OCI-LY7 (cell line): ENCODE data around the gene NAA50. TPM values are rescaled to one million over a fixed set of nuclear protein-coding genes. Genes with fewer than 3 reads are reported as not detected.

Source experiments
- BruUV-seq: library from RNA; stranded (reverse); fragments of 400-500 nt; replicated peaks from 2 replicates; lab custom pipeline; 2021; lab: Mats Ljungman, UMichigan
- CTCF ChIA-PET: fragments of 300-600 bp; sonication (Branson Sonifier 250); formaldehyde crosslinking; loops from one replicate; lab custom pipeline; 2022; ENCODE audit warnings: antibody characterized with exemption; ENCODE audit not compliant: unreplicated experiment; lab: Charles Lee
- POLR2A ChIA-PET: fragments of 300-600 bp; sonication (Branson Sonifier 250); formaldehyde crosslinking; loops from one replicate; lab custom pipeline; 2022; ENCODE audit warnings: antibody characterized with exemption; lab: Charles Lee
- DNase-seq: peaks from one replicate; pipeline ENCODE4 v3.0.0-alpha.2; 2015; ENCODE audit warnings: low spot score
- H2AFZ ChIP-seq: fragments of 200-600 bp; sonication (generic), shearing (Covaris generic); 2 replicates; pipeline ENCODE4 v1.6.1; 2014; ENCODE audit warnings: mild to moderate bottlenecking, antibody characterized with exemption, low read length, moderate library complexity
- H3K27ac ChIP-seq: fragments of 200-600 bp; sonication (generic); 2 replicates; pipeline ENCODE4 v1.5.1; 2014; ENCODE audit warnings: mixed run types, low read depth, mild to moderate bottlenecking, moderate library complexity, low read length, inconsistent platforms; ENCODE audit not compliant: poor library complexity, severe bottlenecking
- H3K36me3 ChIP-seq: fragments of 200-600 bp; sonication (generic); 2 replicates; pipeline ENCODE4 v1.6.1; 2014; ENCODE audit warnings: mild to moderate bottlenecking, antibody characterized with exemption, low read length, moderate library complexity, mixed read lengths; ENCODE audit not compliant: insufficient read depth
- H3K4me1 ChIP-seq: fragments of 200-600 bp; sonication (generic); 2 replicates; pipeline ENCODE4 v1.5.1; 2014; ENCODE audit warnings: mild to moderate bottlenecking, low read length; ENCODE audit not compliant: insufficient read depth, poor library complexity, severe bottlenecking
- H3K4me2 ChIP-seq: fragments of 200-600 bp; sonication (generic); 2 replicates; pipeline ENCODE4 v1.6.1; 2014; ENCODE audit warnings: mild to moderate bottlenecking, low read length
- H3K4me3 ChIP-seq: fragments of 200-600 bp; sonication (generic); 2 replicates; pipeline ENCODE4 v1.5.1; 2014; ENCODE audit warnings: mild to moderate bottlenecking, low read depth, low read length; ENCODE audit not compliant: poor library complexity, severe bottlenecking
- H3K79me2 ChIP-seq: fragments of 200-600 bp; sonication (generic); 2 replicates; pipeline ENCODE4 v1.6.1; 2016; ENCODE audit warnings: low read depth, mild to moderate bottlenecking, low read length, moderate library complexity, mixed read lengths; ENCODE audit not compliant: insufficient read depth
- H3K9me2 ChIP-seq: fragments of 200-600 bp; sonication (generic); 2 replicates; pipeline ENCODE4 v1.6.1; 2016; ENCODE audit warnings: mild to moderate bottlenecking, low read length, mixed read lengths; ENCODE audit not compliant: insufficient read depth
- H3K9me3 ChIP-seq: fragments of 200-600 bp; sonication (generic); 2 replicates; pipeline ENCODE4 v1.6.1; 2014; ENCODE audit warnings: mild to moderate bottlenecking, mixed run types, low read length, mixed read lengths
- H4K20me1 ChIP-seq: fragments of 200-600 bp; sonication (generic); 2 replicates; pipeline ENCODE4 v1.6.1; 2014; ENCODE audit warnings: mild to moderate bottlenecking, antibody characterized with exemption, low read length, moderate library complexity, mixed read lengths; ENCODE audit not compliant: insufficient read depth
- EZH2phosphoT487 ChIP-seq: fragments of 200-600 bp; sonication (generic); IDR thresholded peaks from 2 replicates; pipeline ENCODE4 v1.6.1; 2018; ENCODE audit warnings: low read depth, borderline replicate concordance, mild to moderate bottlenecking, mixed run types, antibody characterized with exemption, low read length, moderate library complexity, mixed read lengths
- intact Hi-C: fragments of 100-400 bp; cut with micrococcal nuclease; formaldehyde crosslinking; loops from one replicate; pipeline ENCODE4 v1.10.0; 2022; ENCODE audit not compliant: unreplicated experiment
- total RNA-seq, 2 experiments: library from RNA; depleted of rRNA in 1 of 2; stranded (reverse); fragments of >200 nt in 1 of 2; shearing (Covaris generic) in 1 of 2; gene quantifications; 2 replicates each; pipeline ENCODE4 v1.2.3, GENCODE V29; 2014 to 2022
- TF ChIP-seq, protein P1 (sequence below): fragments of 200-600 bp; sonication (generic); conservative IDR thresholded peaks from 2 replicates; pipeline ENCODE4 v1.5.1; 2014; ENCODE audit warnings: mild to moderate bottlenecking, antibody characterized with exemption, low read length, moderate library complexity, mixed read lengths

The NAA50 gene
- total RNA-seq, 2 experiments from 2014 or later, result 172 to 223 TPM

DNA sequence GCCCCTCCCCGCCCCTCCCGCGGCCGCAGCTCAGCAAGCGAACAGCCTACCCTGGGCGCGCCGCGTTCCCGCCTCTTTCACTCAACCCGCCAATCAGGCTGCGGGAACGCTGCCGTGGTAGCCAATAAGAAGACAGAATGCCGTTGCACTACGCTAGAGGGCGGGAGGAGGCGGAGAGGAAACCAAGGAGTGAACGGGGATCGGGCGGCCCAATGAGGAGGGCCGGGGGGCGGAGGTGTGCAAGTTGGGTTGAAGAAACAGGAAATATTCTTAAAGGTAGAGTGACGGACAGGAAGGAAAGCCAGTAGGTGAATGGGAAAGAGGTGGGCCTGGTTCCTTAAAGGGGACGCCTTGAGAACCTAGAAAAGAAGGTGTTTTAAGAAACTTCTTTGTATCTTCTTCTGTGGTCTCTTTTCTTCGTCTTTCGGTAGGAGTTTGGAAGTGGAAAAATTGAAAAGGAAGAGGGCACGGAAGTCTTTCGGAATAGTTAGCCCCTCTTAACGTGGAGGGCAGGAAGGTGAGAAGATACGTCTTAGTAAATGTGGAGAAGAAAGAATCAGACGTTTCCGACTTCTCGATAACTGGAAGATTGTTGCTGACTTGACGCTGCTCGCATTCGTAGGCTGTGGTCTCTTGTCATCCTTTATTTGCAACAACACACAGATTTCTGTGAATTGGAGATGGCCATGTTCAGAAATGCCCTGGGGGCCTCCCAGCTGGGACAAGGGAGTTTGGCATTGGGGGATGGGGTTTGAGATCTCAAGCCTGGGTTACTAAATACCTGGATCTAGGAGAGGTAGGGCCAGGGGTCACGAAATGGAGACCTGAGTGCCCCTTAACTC is 49.2 kb downstream of the NAA50 start:
- no peaks in the 10 kb centered on the region for H3K36me3 ChIP-seq

DNA sequence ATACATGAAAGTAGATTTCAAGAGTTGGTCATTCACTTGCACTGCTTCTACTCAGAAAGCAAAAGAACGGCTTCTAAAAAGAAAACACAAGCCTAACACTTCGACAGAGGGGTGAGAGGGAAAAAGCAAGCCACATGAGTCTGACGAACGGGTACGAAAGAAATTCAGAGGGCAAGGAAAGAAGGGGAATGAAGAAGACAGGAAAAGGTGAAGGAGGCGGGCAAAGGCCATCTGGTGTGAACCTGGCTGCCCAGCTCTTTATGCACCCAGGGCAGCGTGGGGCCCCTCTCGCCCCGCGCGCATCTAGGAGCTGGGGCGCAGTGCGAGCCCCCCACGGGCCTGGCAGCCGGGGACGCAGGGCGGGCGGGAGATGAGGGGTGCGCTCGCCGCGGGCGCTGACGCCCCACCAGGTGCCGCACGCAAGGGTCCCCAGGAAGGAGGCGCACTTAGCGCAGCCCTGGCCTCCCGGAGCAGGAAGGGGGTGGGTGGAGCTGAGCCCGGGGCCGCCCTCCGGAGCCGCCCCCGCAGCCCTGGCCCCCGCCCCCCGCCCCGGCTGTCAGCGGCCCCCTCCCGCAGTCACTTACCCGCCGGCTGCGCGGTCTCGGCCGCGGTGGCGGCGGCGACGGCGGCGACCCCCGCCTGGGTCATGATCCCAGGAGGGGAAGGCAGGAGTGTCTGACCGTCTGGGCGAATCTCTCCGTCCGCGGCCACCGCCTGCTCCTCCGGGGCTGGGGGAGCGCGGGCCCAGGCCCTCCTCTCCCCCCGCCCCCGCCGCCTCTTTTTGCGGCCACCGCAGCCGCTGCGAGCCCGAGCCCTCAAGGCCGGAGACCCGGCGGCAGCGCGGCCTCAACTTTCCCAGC is 50.0 kb downstream of the NAA50 start, which contains the start of gene USF3:
Gene USF3 (minus strand): TSS at position 857 of the 860 bp plus-strand sequence. CDS start 21,764 bp downstream, outside the sequence.
- H3K9me3 ChIP-seq, result no peaks in the 10 kb centered on the region
- DNase-seq, result peak; percentile 87
- ChIA-PET CTCF (interaction anchor here (0.7 to 1.0 kb wide), 2 partner anchors 10 to 89 kb away, joined by 3 read pairs; no protein-coding TSS in a partner anchor), POLR2A (interaction anchor here (0.5 to 1.6 kb wide), 11 partner anchors 8 to 400 kb away, joined by 3 to 5 read pairs (median 4); partner anchors contain the start of genes ATP6V1A and NAA50)
- peak within 1 kb of the TSS; percentile 85 for H3K4me3 ChIP-seq
- intact Hi-C loops, result loop anchor here (1.0 kb wide), 1 partner anchor 49 kb away; no protein-coding TSS in a partner anchor
- BruUV-seq, result no TSS peak
- no peaks in the 10 kb centered on the region for H4K20me1 ChIP-seq
- peak within 1 kb of the TSS; percentile 94 for H3K4me2 ChIP-seq
- peaks cover 19% of the 10 kb centered on the region for H3K4me1 ChIP-seq
- no peaks in the 10 kb centered on the region for H3K9me2 ChIP-seq
- peaks cover 32% of the 10 kb centered on the region; the same call in 1 of the 2 replicates for H3K79me2 ChIP-seq
- H3K27ac ChIP-seq, result peak within 1 kb of the TSS; percentile 67
- no peaks in the 10 kb centered on the region for H3K36me3 ChIP-seq
- TF ChIP-seq, protein P1, sequence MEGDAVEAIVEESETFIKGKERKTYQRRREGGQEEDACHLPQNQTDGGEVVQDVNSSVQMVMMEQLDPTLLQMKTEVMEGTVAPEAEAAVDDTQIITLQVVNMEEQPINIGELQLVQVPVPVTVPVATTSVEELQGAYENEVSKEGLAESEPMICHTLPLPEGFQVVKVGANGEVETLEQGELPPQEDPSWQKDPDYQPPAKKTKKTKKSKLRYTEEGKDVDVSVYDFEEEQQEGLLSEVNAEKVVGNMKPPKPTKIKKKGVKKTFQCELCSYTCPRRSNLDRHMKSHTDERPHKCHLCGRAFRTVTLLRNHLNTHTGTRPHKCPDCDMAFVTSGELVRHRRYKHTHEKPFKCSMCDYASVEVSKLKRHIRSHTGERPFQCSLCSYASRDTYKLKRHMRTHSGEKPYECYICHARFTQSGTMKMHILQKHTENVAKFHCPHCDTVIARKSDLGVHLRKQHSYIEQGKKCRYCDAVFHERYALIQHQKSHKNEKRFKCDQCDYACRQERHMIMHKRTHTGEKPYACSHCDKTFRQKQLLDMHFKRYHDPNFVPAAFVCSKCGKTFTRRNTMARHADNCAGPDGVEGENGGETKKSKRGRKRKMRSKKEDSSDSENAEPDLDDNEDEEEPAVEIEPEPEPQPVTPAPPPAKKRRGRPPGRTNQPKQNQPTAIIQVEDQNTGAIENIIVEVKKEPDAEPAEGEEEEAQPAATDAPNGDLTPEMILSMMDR, result 0 out of 2 replicates have a peak, but pooled peaks have one; percentile 13
- TF ChIP-seq EZH2phosphoT487, result no peak
- peak within 1 kb of the TSS; percentile 97 for H2AFZ ChIP-seq

More for the DNA sequence above, 49.2 kb downstream of the NAA50 start:
- ChIA-PET POLR2A (interaction anchor here (0.6 to 1.6 kb wide), 9 partner anchors 9 to 430 kb away, joined by 3 to 5 read pairs (median 4); partner anchors contain the start of genes ATP6V1A and NAA50), CTCF (interaction anchor here (0.7 kb wide), 1 partner anchor 9 kb away, joined by 3 read pairs; no protein-coding TSS in a partner anchor)
- peak overlapping the region; percentile 97 for H2AFZ ChIP-seq
- peaks cover 19% of the 10 kb centered on the region for H3K4me1 ChIP-seq
- no peaks in the 10 kb centered on the region for H4K20me1 ChIP-seq
- peaks cover 32% of the 10 kb centered on the region; the same call in 1 of the 2 replicates for H3K79me2 ChIP-seq
- intact Hi-C loops, result loop anchor here (1.0 kb wide), 1 partner anchor 48 kb away; no protein-coding TSS in a partner anchor
- H3K4me2 ChIP-seq, result peak overlapping the region; percentile 94
- H3K4me3 ChIP-seq, result peak overlapping the region; percentile 85
- H3K9me2 ChIP-seq, result no peaks in the 10 kb centered on the region
- TF ChIP-seq, protein P1, result no peak
- no peak for TF ChIP-seq EZH2phosphoT487
- H3K27ac ChIP-seq, result peak overlapping the region; percentile 67
- no peaks in the 10 kb centered on the region for H3K9me3 ChIP-seq
- peak; percentile 99 for DNase-seq
- BruUV-seq, result TSS peak; percentile 90
